Neural cell (in vitro differentiated cells): ENCODE results near the gene RSF1.

Experiments
- CTCF ChIP-seq: fragments of 450-650 bp; IDR thresholded peaks from 2 replicates; pipeline ENCODE4 v1.5.1; 2014; ENCODE audit warnings: antibody characterized with exemption, mild to moderate bottlenecking, moderate library complexity; ENCODE audit not compliant: poor library complexity, severe bottlenecking
- EP300 ChIP-seq: fragments of 450-650 bp; conservative IDR thresholded peaks from 2 replicates; pipeline ENCODE4 v1.6.1; 2014; ENCODE audit warnings: antibody characterized with exemption, mild to moderate bottlenecking, moderate library complexity; ENCODE audit not compliant: poor library complexity, severe bottlenecking
- EZH2 ChIP-seq: fragments of 200-600, 300-800 bp; shearing (Covaris generic), sonication (generic); IDR thresholded peaks from 2 replicates; pipeline ENCODE4 v1.6.1; 2014; ENCODE audit warnings: antibody characterized with exemption, low read length, borderline replicate concordance, mild to moderate bottlenecking; ENCODE audit not compliant: insufficient read depth, poor library complexity, severe bottlenecking

- TF ChIP-seq CTCF = no peak
- no peak for TF ChIP-seq EZH2
- TF ChIP-seq EP300 = no peak
These were observed 20.1 kb downstream of the RSF1 start for GRCh38 chr11:77800449-77800848.
